Astrocyte (in vitro differentiated cells and primary cell): ENCODE data around the gene SLC16A3.

Experiments used
- CTCF ChIP-seq: IDR thresholded peaks from 2 replicates; pipeline ENCODE4 v1.5.1; 2011; ENCODE audit warnings: low read depth, mild to moderate bottlenecking, inconsistent platforms, low read length, moderate library complexity; ENCODE audit not compliant: insufficient read depth
- EZH2 ChIP-seq: IDR thresholded peaks from 2 replicates; pipeline ENCODE4 v1.6.1; 2012; ENCODE audit warnings: mild to moderate bottlenecking, low read length, inconsistent platforms; ENCODE audit not compliant: insufficient read depth

- TF ChIP-seq CTCF: no peak
- no peak for TF ChIP-seq EZH2
These were observed 46.5 kb downstream of the SLC16A3 start for GRCh38 chr17:82275326-82275725.
